ENCODE data around the gene LRRC49. TPM values are rescaled to one million over a fixed set of nuclear protein-coding genes. Genes with fewer than 3 reads are reported as not detected.
"Not testable (repeated sequence)": the region's sequence is repeated elsewhere in the genome, so short reads cannot be mapped to it uniquely, and the experiment has no call there.

The LRRC49 gene
- total RNA-seq, 1 donor from 2014 or later, result 4.7 TPM

GRCh38 chr15:71015342-71015741 lies 122.7 kb downstream of the LRRC49 start:
- DNase-seq (ENCODE audit: low read depth) (no peak), FAIRE-seq (no peak)
- no peak overlapping the region for H3K4me3 ChIP-seq (ENCODE audit: low read depth, low read length)
- no peaks in the 10 kb centered on the region for H3K27me3 ChIP-seq (ENCODE audit: control insufficient read depth, insufficient read depth, low read length)
- H3K36me3 ChIP-seq (ENCODE audit: control insufficient read depth, insufficient read depth, low read length), result no peaks in the 10 kb centered on the region
- no peak for TF ChIP-seq CTCF (IDR thresholded peaks at IDR 0.05; ENCODE audit: insufficient read depth, low read length, severe bottlenecking)

DNA sequence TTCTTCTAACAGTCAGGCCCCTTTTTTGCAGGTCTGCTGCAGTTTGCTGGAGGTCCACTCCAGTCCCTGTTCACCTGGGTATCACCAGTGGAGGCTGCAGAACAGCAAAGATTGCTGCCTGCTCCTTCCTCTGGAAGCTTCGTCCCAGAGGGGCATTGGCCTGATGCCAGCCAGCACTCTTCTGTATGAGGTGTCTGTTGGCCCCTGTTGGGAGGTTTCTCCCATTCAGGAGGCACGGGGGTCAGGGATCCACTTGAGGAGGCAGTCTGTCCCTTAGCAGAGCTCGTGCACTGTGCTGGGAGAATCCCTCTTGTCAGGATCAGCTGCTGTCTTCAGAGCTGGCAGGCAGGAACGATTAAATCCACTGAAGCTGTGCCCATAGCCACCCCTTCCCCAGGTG lies 138.6 kb downstream of the LRRC49 start:
- not testable (repeated sequence) for H3K36me3 ChIP-seq (ENCODE audit: control insufficient read depth, insufficient read depth, low read length); DNase-seq (ENCODE audit: low read depth); H3K27me3 ChIP-seq (ENCODE audit: control insufficient read depth, insufficient read depth, low read length); H3K4me3 ChIP-seq (ENCODE audit: low read depth, low read length); FAIRE-seq

DNA sequence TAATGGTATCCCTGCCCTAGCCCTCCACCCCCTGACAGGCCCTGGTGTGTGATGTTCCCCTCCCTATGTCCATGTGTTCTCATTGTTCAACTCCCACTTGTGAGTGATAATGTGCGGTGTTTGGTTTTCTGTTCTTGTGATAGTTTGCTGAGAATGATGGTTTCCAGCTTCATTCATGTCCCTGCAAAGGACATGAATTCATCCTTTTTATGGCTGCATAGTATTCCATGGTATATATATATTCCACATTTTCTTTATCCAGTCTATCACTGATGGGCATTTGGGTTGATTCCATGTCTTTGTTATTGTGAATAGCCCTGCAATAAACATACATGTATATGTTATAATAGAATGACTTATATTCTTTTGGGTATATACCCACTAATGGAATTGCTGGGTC lies 142.9 kb downstream of the LRRC49 start:
- not testable (repeated sequence) for DNase-seq (ENCODE audit: low read depth); H3K36me3 ChIP-seq (ENCODE audit: control insufficient read depth, insufficient read depth, low read length); H3K27me3 ChIP-seq (ENCODE audit: control insufficient read depth, insufficient read depth, low read length); FAIRE-seq; H3K4me3 ChIP-seq (ENCODE audit: low read depth, low read length)

DNA sequence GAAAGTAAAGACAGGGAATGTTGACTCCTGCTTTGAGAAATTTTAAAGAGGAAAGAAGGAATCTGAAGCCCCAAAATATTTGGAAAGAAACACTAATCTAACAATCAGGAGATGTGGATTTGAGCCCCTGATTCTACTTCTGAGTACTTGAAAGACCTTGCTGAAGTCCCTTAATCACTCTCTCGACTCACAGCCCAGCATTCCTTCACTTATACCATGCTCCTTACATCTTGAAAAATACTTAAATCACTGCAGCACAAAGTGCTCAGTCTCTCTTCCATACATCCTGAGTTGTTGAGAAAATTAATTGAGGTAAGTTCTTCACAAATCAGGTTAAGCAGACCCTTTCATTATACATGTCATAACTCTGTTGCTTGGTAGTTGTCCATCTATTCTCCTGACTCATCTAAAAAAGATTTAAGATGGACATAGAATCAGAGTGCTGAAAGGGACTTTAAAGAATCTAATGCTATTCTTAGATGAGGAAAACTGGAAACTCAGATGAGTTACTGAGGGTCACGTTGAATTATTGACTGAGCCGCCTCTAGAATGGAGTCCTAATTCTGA lies 149.8 kb downstream of the LRRC49 start:
- no peaks in the 10 kb centered on the region for H3K27me3 ChIP-seq (ENCODE audit: control insufficient read depth, insufficient read depth, low read length)
- no peak for TF ChIP-seq CTCF (IDR thresholded peaks at IDR 0.05; ENCODE audit: insufficient read depth, low read length, severe bottlenecking)
- FAIRE-seq, result no peak
- DNase-seq (ENCODE audit: low read depth), result peak; percentile 35
- H3K4me3 ChIP-seq (ENCODE audit: low read depth, low read length), result no peak overlapping the region
- H3K36me3 ChIP-seq (ENCODE audit: control insufficient read depth, insufficient read depth, low read length), result no peaks in the 10 kb centered on the region

GRCh38 chr15:71043373-71043772 lies 150.7 kb downstream of the LRRC49 start:
- FAIRE-seq (peak; percentile 80), DNase-seq (ENCODE audit: low read depth) (peak; percentile 99)
- H3K27me3 ChIP-seq (ENCODE audit: control insufficient read depth, insufficient read depth, low read length), result no peaks in the 10 kb centered on the region
- H3K4me3 ChIP-seq (ENCODE audit: low read depth, low read length), result no peak overlapping the region
- no peaks in the 10 kb centered on the region for H3K36me3 ChIP-seq (ENCODE audit: control insufficient read depth, insufficient read depth, low read length)
- no peak for TF ChIP-seq CTCF (IDR thresholded peaks at IDR 0.05; ENCODE audit: insufficient read depth, low read length, severe bottlenecking)

DNA sequence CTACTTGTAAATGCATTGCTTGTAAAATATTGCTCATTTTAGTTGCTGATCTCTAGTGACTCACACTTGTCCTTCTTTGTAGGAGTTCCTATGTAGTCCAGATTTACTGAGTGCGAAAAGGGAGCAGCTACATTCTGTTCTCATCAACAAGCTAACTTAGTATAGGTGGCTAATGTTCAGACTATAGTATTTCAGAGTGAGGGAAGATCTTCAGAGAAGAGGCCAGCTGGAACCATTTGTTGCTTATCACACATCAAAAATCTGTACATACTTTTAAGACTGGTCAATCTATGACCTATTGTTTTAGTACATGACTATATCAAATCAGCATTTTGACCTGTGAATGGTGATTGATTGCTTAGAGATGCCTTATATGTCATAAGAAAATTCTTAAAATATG lies 151.4 kb downstream of the LRRC49 start:
- FAIRE-seq, result no peak
- Histone ChIP-seq H3K4me3 (ENCODE audit: low read depth, low read length) (no peak overlapping the region), H3K36me3 (ENCODE audit: control insufficient read depth, insufficient read depth, low read length) (no peaks in the 10 kb centered on the region), H3K27me3 (ENCODE audit: control insufficient read depth, insufficient read depth, low read length) (no peaks in the 10 kb centered on the region)
- no peak for TF ChIP-seq CTCF (IDR thresholded peaks at IDR 0.05; ENCODE audit: insufficient read depth, low read length, severe bottlenecking)
- peak; percentile 88 for DNase-seq (ENCODE audit: low read depth)

DNA sequence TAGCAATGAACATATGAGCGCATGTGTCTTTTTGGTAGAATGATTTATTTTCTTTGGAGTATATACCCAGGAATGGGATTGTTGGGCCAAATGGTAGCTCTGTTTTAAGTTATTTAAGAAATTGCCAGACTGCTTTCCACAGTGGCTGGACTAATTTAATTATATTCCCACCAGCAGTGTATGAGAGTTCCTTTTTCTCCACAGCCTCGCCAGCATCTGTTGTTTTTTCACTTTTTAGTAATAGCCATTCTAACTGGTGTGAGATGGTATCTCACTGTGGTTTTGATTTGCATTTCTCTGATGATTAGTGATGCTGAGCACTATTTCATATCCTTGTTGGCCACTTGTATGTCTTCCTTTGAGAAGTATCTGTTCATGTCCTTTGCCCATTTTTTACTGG lies 153.5 kb downstream of the LRRC49 start:
- DNase-seq (ENCODE audit: low read depth); H3K36me3 ChIP-seq (ENCODE audit: control insufficient read depth, insufficient read depth, low read length); H3K4me3 ChIP-seq (ENCODE audit: low read depth, low read length); FAIRE-seq; H3K27me3 ChIP-seq (ENCODE audit: control insufficient read depth, insufficient read depth, low read length): not testable (repeated sequence)
